ENCODE measurements around the gene UGT1A10. TPM values are rescaled to one million over a fixed set of nuclear protein-coding genes. Genes with fewer than 3 reads are reported as not detected.
"Not testable (repeated sequence)": the region's sequence is repeated elsewhere in the genome, so short reads cannot be mapped to it uniquely, and the experiment has no call there.

Gene UGT1A10
- total RNA-seq, 1 donor from 2014 or later = not detected

GRCh38 chr2:233655943-233656342 is 19.7 kb downstream of the UGT1A10 start:
- intact Hi-C loops (cut with micrococcal nuclease) = not testable (repeated sequence)

GRCh38 chr2:233656443-233656842 is 20.2 kb downstream of the UGT1A10 start:
- intact Hi-C loops (cut with micrococcal nuclease) = no loop called here

GRCh38 chr2:233658610-233659009 is 22.4 kb downstream of the UGT1A10 start:
- intact Hi-C loops (cut with micrococcal nuclease) = no loop called here

- intact Hi-C loops (cut with micrococcal nuclease) = no loop called here
Measured at GRCh38 chr2:233663911-233664310, 27.7 kb downstream of the UGT1A10 start.

GRCh38 chr2:233668605-233669260 is 32.5 kb downstream of the UGT1A10 start:
- intact Hi-C loops (cut with micrococcal nuclease) = no loop called here

- intact Hi-C loops (cut with micrococcal nuclease) = no loop called here
Measured at GRCh38 chr2:233671290-233672161, 35.3 kb downstream of the UGT1A10 start, which contains the start of gene UGT1A9. Gene UGT1A9 (plus strand): TSS chr2:233671898. CDS start chr2:233671935, 37 bp downstream.

GRCh38 chr2:233672886-233673285 is 36.6 kb downstream of the UGT1A10 start:
- intact Hi-C loops (cut with micrococcal nuclease) = no loop called here

- intact Hi-C loops (cut with micrococcal nuclease) = no loop called here
Measured at GRCh38 chr2:233673896-233674295, 37.6 kb downstream of the UGT1A10 start.

GRCh38 chr2:233674314-233674713 is 38.1 kb downstream of the UGT1A10 start:
- intact Hi-C loops (cut with micrococcal nuclease) = no loop called here

GRCh38 chr2:233674995-233675394 is 38.7 kb downstream of the UGT1A10 start:
- intact Hi-C loops (cut with micrococcal nuclease) = no loop called here

GRCh38 chr2:233676046-233676445 is 39.8 kb downstream of the UGT1A10 start:
- intact Hi-C loops (cut with micrococcal nuclease) = no loop called here

GRCh38 chr2:233679196-233679595 is 42.9 kb downstream of the UGT1A10 start:
- intact Hi-C loops (cut with micrococcal nuclease) = no loop called here

- intact Hi-C loops (cut with micrococcal nuclease) = no loop called here
Measured at GRCh38 chr2:233680361-233681045, 44.3 kb downstream of the UGT1A10 start.

- intact Hi-C loops (cut with micrococcal nuclease) = no loop called here
Measured at GRCh38 chr2:233681521-233682099, 45.4 kb downstream of the UGT1A10 start, which contains the start of gene UGT1A7. Gene UGT1A7 (plus strand): TSS chr2:233681901. CDS start chr2:233681938, 37 bp downstream.

GRCh38 chr2:233684640-233685039 is 48.4 kb downstream of the UGT1A10 start:
- intact Hi-C loops (cut with micrococcal nuclease) = no loop called here

GRCh38 chr2:233686928-233687327 is 50.7 kb downstream of the UGT1A10 start:
- intact Hi-C loops (cut with micrococcal nuclease) = no loop called here

GRCh38 chr2:233688341-233688740 is 52.1 kb downstream of the UGT1A10 start:
- intact Hi-C loops (cut with micrococcal nuclease) = no loop called here

GRCh38 chr2:233689031-233689430 is 52.8 kb downstream of the UGT1A10 start:
- intact Hi-C loops (cut with micrococcal nuclease) = no loop called here

GRCh38 chr2:233689501-233689900 is 53.3 kb downstream of the UGT1A10 start:
- intact Hi-C loops (cut with micrococcal nuclease) = no loop called here

- intact Hi-C loops (cut with micrococcal nuclease) = no loop called here
Measured at GRCh38 chr2:233690444-233690843, 54.2 kb downstream of the UGT1A10 start.

Data from T-helper 2 cell treated with Interferon-gamma antibody and Interleukin-4, amounts not matched to agents 100 ng/mL and 5 ng/mL, for 36 hours (primary cell).